Immature natural killer cell (primary cell): ENCODE data around the gene GMDS. TPM values are rescaled to one million over a fixed set of nuclear protein-coding genes. Genes with fewer than 3 reads are reported as not detected.

ENCODE experiments used
- DNase-seq, 3 donors: peaks; one replicate each; pipeline ENCODE4 v3.0.0; 2022; ENCODE audit warnings: mixed read lengths in 1 of 3
- H3K27ac Mint-ChIP-seq, 6 donors: one replicate each; pipeline ENCODE4 v1.8.0; 2020; ENCODE audit warnings: mixed read lengths in 6 of 6, mild to moderate bottlenecking in 5 of 6, inconsistent platforms in 4 of 6, moderate library complexity in 3 of 6
- H3K27me3 Mint-ChIP-seq, 3 donors: one replicate each; pipeline ENCODE4 v1.8.0; 2020 to 2021; ENCODE audit warnings: low read depth in 3 of 3, mild to moderate bottlenecking in 3 of 3, mixed read lengths in 3 of 3, moderate library complexity in 3 of 3, inconsistent platforms in 1 of 3
- H3K36me3 Mint-ChIP-seq, 3 donors: one replicate each; pipeline ENCODE4 v1.8.0; 2020; ENCODE audit warnings: mixed read lengths in 3 of 3, inconsistent platforms in 2 of 3, mild to moderate bottlenecking in 2 of 3
- H3K4me1 Mint-ChIP-seq, 2 donors: one replicate each; pipeline ENCODE4 v1.8.0; 2020; ENCODE audit warnings: inconsistent platforms in 2 of 2, mild to moderate bottlenecking in 2 of 2, mixed read lengths in 2 of 2, moderate library complexity in 1 of 2
- H3K4me3 Mint-ChIP-seq, 5 donors: one replicate each; pipeline ENCODE4 v1.8.0; 2020; ENCODE audit warnings: mild to moderate bottlenecking in 5 of 5, mixed read lengths in 5 of 5, inconsistent platforms in 3 of 5, moderate library complexity in 3 of 5
- H3K9me3 Mint-ChIP-seq, 6 donors: one replicate each; pipeline ENCODE4 v1.8.0; 2020; ENCODE audit warnings: mild to moderate bottlenecking in 6 of 6, mixed read lengths in 6 of 6, inconsistent platforms in 4 of 6, moderate library complexity in 3 of 6
- polyA plus RNA-seq, 3 donors: library from polyadenylated mRNA; unstranded; fragments of 300-500 nt; fragmentation: Illumina TruSeq; gene quantifications; one replicate each; pipeline ENCODE4 v1.2.3, GENCODE V29; 2021

The GMDS gene
- polyA plus RNA-seq, 3 donors from 2014 or later = 14.1 to 25.4 (median 22.5) TPM

GRCh38 chr6:2035046-2035445 lies 210.4 kb downstream of the GMDS start:
- no peak for DNase-seq
- peaks cover 12 to 17% of the 10 kb centered on the region in 2 donors for H3K4me1 Mint-ChIP-seq

GRCh38 chr6:2034256-2034655 lies 211.1 kb downstream of the GMDS start:
- no peaks in the 10 kb centered on the region for H3K36me3 Mint-ChIP-seq
- peaks cover 12 to 20% of the 10 kb centered on the region in 2 donors for H3K4me1 Mint-ChIP-seq
- H3K4me3 Mint-ChIP-seq = no peak overlapping the region
- DNase-seq = no peak
- H3K9me3 Mint-ChIP-seq = no peaks in the 10 kb centered on the region
- no peaks in the 10 kb centered on the region for H3K27me3 Mint-ChIP-seq
- no peak overlapping the region for H3K27ac Mint-ChIP-seq

More at GRCh38 chr6:2035046-2035445, 210.4 kb downstream of the GMDS start:
- no peaks in the 10 kb centered on the region for H3K36me3 Mint-ChIP-seq
- H3K4me3 Mint-ChIP-seq = no peak overlapping the region
- H3K9me3 Mint-ChIP-seq = no peaks in the 10 kb centered on the region
- H3K27me3 Mint-ChIP-seq = no peaks in the 10 kb centered on the region
- no peak overlapping the region for H3K27ac Mint-ChIP-seq

GRCh38 chr6:2033544-2033943 lies 211.9 kb downstream of the GMDS start:
- no peaks in the 10 kb centered on the region for H3K9me3 Mint-ChIP-seq
- H3K4me1 Mint-ChIP-seq = peaks cover 11 to 23% of the 10 kb centered on the region in 2 donors
- no peak overlapping the region for H3K27ac Mint-ChIP-seq
- no peaks in the 10 kb centered on the region for H3K27me3 Mint-ChIP-seq
- no peak overlapping the region for H3K4me3 Mint-ChIP-seq
- DNase-seq = no peak
- H3K36me3 Mint-ChIP-seq = no peaks in the 10 kb centered on the region

DNA sequence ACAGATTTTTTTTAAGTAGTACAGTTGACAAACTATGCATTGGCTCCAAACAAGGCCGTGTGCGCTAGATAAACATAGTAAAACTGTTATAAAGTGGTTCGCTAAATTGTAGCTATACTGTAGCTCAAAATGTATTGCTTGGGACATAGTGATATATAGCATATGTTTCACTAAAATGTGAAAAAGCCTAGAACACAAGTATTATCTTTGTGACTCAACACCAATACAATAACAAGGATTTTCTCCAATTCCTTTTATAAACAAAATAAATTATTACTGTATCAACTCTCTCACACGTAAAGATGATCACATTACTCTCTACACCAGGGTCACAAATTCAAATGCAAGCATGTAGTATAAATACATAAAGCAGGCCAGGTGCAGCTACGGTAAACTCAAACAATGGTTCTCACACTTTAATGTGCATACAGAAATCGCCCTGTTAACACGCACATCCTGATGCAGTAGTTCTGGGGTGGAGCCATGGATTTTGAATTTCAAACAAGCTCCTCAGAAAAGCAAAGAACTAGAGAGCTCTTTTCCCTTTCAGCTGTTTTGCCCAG lies 214.6 kb downstream of the GMDS start:
- Mint-ChIP-seq H3K36me3 (no peaks in the 10 kb centered on the region), H3K27me3 (no peaks in the 10 kb centered on the region), H3K4me3 (no peak overlapping the region), H3K4me1 (peaks cover 5 to 14% of the 10 kb centered on the region in 2 donors), H3K27ac (no peak overlapping the region), H3K9me3 (no peaks in the 10 kb centered on the region)
- DNase-seq = no peak

- no peaks in the 10 kb centered on the region for H3K36me3 Mint-ChIP-seq
- H3K27me3 Mint-ChIP-seq = no peaks in the 10 kb centered on the region
- H3K9me3 Mint-ChIP-seq = no peaks in the 10 kb centered on the region
- H3K4me3 Mint-ChIP-seq = no peak overlapping the region
- H3K4me1 Mint-ChIP-seq = peaks cover 5 to 14% of the 10 kb centered on the region in 2 donors
- H3K27ac Mint-ChIP-seq = no peak overlapping the region
- no peak for DNase-seq
Observed at GRCh38 chr6:2029952-2030351, 215.5 kb downstream of the GMDS start.

GRCh38 chr6:2029130-2029794 lies 216.1 kb downstream of the GMDS start:
- no peak overlapping the region for H3K4me3 Mint-ChIP-seq
- no peaks in the 10 kb centered on the region for H3K36me3 Mint-ChIP-seq
- peaks cover 5 to 14% of the 10 kb centered on the region in 2 donors for H3K4me1 Mint-ChIP-seq
- H3K27me3 Mint-ChIP-seq = no peaks in the 10 kb centered on the region
- no peak for DNase-seq
- no peaks in the 10 kb centered on the region for H3K9me3 Mint-ChIP-seq
- no peak overlapping the region for H3K27ac Mint-ChIP-seq

DNA sequence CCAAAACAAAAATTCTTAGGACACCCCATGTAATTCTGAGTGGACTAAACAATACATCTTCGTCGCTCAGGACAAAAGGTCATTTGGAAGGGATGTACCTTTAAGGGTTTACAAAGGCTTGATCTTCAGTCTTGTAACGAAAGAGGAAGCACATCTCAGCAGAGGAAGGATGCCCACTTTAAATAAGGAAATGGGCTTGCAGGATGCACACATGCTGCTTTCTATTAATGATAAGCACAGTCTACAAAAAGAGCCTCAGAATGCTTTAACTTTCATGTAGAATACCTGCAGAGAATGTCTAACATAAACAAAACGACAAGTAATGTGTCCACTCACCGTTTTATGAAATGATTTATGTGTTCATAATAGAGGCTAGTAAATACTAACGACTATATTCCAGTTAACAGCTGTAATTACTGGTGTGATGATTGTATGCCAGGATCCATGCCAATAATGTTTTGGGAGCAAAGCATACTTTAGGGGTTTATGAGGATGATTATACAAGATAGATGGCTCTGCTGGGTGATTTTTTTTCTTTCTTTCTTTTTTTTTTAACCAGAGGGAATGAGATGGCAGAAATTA lies 216.9 kb downstream of the GMDS start:
- Mint-ChIP-seq H3K36me3 (no peaks in the 10 kb centered on the region), H3K9me3 (no peaks in the 10 kb centered on the region), H3K27ac (no peak overlapping the region), H3K27me3 (no peaks in the 10 kb centered on the region), H3K4me1 (peaks cover 5 to 17% of the 10 kb centered on the region in 2 donors), H3K4me3 (no peak overlapping the region)
- DNase-seq = no peak

DNA sequence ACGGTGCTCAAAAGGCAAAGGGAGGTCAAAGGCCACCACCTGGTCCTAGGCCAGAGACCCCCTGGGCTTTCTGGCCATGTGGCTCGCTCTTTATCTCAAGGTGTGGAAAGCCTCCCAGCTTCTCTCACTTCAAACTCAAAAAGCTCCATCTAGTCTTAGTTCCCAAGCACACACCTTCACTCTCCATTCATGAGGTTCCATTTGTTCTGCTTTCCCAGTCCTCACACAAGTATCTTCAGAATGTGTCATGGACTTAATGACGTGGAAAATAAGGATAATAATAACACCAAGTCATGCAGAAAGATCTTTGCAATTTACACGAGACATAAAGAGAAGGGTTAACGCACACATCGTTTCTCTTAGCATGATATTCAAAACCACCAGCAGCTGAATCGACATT lies 219.3 kb downstream of the GMDS start:
- Mint-ChIP-seq H3K4me1 (peaks cover 5 to 21% of the 10 kb centered on the region in 2 donors), H3K4me3 (no peak overlapping the region), H3K27ac (no peak overlapping the region), H3K36me3 (no peaks in the 10 kb centered on the region), H3K9me3 (no peaks in the 10 kb centered on the region), H3K27me3 (peaks cover 0 to 1% (median 0%) of the 10 kb centered on the region in 3 donors)
- no peak for DNase-seq

DNA sequence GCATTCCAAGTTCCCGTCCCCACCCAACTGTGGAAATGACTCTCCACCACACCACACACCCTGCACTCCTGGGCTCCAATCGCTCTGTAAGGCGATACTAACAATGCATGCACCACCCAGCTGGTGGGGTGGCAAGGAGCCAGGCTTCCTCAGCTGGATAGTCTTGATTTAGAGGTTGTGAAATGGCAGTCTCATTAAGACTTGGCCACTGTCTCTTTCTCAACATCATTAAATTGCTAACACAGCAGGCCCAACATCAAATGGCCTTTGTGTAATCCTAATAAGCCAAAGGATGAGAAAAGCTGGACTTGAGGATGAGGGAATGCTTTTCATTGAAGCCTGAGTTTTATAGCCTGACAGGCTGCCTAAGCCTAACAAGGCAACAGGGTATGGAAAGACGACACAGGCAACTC lies 223.7 kb downstream of the GMDS start:
- Mint-ChIP-seq H3K27me3 (peaks cover 0 to 2% (median 0%) of the 10 kb centered on the region in 3 donors), H3K36me3 (peaks cover 0 to 4% (median 0%) of the 10 kb centered on the region in 3 donors), H3K9me3 (peaks cover 0 to 2% (median 0%) of the 10 kb centered on the region in 6 donors), H3K4me1 (peaks cover 0 to 7% of the 10 kb centered on the region in 2 donors), H3K27ac (no peak overlapping the region), H3K4me3 (no peak overlapping the region)
- DNase-seq = no peak

DNA sequence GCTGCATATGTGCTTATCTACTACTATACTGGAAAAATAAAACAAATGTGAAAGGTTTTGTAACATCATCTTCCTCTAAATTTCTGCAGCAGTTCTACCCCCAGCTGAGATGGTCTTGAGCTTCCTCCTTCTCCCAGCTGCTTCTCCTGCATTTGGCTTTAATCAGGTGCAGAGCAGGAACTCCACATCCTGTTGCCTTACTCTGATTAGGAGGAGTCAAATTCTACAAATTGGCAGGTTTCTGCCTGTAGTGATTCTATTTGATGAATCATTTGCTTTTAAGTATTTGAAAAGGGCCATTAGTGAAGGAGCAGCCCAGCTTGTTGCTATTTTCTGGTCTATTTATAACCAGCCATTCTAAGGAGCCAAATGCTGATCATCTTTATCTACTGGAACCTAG lies 224.5 kb downstream of the GMDS start:
- peaks cover 0 to 2% (median 0%) of the 10 kb centered on the region in 6 donors for H3K9me3 Mint-ChIP-seq
- peaks cover 0 to 4% (median 0%) of the 10 kb centered on the region in 3 donors for H3K36me3 Mint-ChIP-seq
- no peak for DNase-seq
- no peak overlapping the region for H3K4me3 Mint-ChIP-seq
- H3K4me1 Mint-ChIP-seq = peaks cover 0 to 7% of the 10 kb centered on the region in 2 donors
- peaks cover 0 to 4% (median 0%) of the 10 kb centered on the region in 3 donors for H3K27me3 Mint-ChIP-seq
- H3K27ac Mint-ChIP-seq = no peak overlapping the region

GRCh38 chr6:2019051-2019450 lies 226.4 kb downstream of the GMDS start:
- H3K4me1 Mint-ChIP-seq = peaks cover 0 to 7% of the 10 kb centered on the region in 2 donors
- peaks cover 0 to 4% (median 0%) of the 10 kb centered on the region in 3 donors for H3K27me3 Mint-ChIP-seq
- H3K9me3 Mint-ChIP-seq = peaks cover 8 to 17% (median 11%) of the 10 kb centered on the region in 6 donors
- peaks cover 0 to 9% (median 8%) of the 10 kb centered on the region in 3 donors for H3K36me3 Mint-ChIP-seq
- no peak for DNase-seq
- no peak overlapping the region for H3K4me3 Mint-ChIP-seq
- no peak overlapping the region for H3K27ac Mint-ChIP-seq

DNA sequence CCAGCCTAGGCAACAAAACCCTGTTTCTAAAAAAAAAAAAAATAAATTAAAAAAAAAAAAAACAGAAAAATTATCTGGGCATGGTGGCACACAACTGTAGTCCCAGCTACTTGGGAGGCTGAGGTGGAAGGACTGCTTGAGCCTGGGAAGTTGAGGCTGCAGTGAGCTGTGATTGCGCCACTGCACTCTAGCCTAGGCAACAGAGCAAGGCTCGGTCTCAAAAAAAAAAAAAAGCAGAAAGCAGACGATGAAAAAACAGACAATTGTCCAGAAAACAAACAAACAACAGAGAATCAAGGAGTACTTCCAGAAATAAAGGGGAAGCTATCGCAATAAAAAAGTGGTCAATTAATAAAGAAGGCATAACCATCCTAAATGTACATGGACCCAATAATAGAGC lies 229.4 kb downstream of the GMDS start:
- Mint-ChIP-seq H3K27me3 (peaks cover 0 to 2% (median 0%) of the 10 kb centered on the region in 3 donors), H3K36me3 (peaks cover 5 to 17% (median 14%) of the 10 kb centered on the region in 3 donors), H3K9me3 (peaks cover 8 to 19% (median 11%) of the 10 kb centered on the region in 6 donors), H3K4me3 (no peak overlapping the region), H3K27ac (no peak overlapping the region), H3K4me1 (peaks cover 0 to 6% of the 10 kb centered on the region in 2 donors)
- DNase-seq = no peak

GRCh38 chr6:2008383-2008976 lies 236.9 kb downstream of the GMDS start:
- Mint-ChIP-seq H3K27ac (no peak overlapping the region), H3K4me3 (no peak overlapping the region), H3K4me1 (peaks cover 0 to 6% of the 10 kb centered on the region in 2 donors), H3K27me3 (no peaks in the 10 kb centered on the region), H3K36me3 (peaks cover 8 to 20% (median 18%) of the 10 kb centered on the region in 3 donors), H3K9me3 (peaks cover 0 to 7% (median 0%) of the 10 kb centered on the region in 6 donors)
- no peak for DNase-seq

GRCh38 chr6:2007165-2007564 lies 238.2 kb downstream of the GMDS start:
- Mint-ChIP-seq H3K36me3 (peaks cover 8 to 18% (median 16%) of the 10 kb centered on the region in 3 donors), H3K4me3 (no peak overlapping the region), H3K9me3 (peaks cover 0 to 7% (median 0%) of the 10 kb centered on the region in 6 donors), H3K4me1 (no peaks in the 10 kb centered on the region), H3K27ac (no peak overlapping the region), H3K27me3 (no peaks in the 10 kb centered on the region)
- DNase-seq = no peak
